ENCODE results near the gene TWNK.
A peak's percentile ranks its signal among the peaks of the same experiment; 100 is the strongest.

TWNK gene

GRCh38 chr10:100998183-100998990 lies 11.0 kb downstream of the TWNK start:
- peak; percentile 71 to 77 for DNase-seq

DNA sequence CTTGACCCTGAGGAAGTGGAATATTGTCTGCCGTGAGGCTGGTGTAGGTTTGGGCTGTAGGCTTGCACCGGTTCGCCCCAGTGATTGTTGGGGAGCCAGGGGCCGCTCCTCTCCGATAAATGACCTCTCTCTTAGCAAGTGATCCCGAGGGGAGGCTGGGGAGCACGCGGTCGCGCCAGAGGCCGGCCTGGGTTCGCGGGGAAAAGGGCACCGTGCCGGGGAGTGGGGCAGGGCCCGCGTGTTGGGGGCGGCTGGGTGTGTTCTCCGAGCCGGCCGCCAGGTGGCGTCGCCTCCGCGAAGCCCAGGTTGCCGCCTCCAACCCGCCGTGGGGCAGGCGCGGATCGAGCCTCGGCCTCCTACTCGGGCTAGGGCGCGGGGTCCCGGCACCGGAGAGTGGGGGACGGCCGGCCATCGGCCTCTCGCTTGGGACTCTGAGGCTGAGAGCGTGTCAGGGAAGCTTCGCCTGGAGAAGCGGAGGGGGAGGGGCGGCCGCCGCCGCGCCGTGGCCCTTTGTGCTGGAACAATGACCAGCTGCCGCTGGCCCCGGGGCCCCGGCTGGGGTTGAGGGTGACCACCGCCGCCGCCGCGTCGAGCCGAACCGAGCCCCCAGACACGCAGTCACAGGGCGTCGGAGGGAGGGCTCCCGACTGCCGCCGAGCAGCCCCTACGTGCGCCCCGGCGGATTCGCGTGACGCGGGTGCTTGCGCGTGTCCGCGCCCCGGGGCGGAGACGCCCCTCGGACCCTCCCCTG lies 11.8 kb downstream of the TWNK start:
- DNase-seq: peak; percentile 81 to 84

DNA sequence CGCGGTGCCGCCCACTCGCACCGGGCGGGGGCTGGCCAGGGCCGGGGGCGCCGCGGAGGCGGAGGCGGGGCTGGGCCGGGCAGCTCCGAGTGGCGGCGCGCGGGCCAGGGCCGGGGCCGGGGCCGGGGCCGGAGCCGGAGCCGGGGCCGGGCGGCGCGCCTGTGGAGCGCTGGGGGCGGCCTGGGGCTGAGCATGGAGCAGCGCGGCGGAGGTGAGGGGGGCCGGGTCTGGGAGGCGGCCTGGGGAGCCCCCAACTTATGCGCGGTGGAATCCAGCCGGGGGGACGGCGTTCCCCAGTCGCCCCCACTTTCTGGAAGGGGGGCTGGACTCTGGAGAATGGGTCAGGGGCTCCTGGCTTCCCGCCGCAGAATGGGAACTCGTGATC lies 12.4 kb downstream of the TWNK start, which contains the start of gene LZTS2:
Gene LZTS2 (plus strand): TSS at position 67 of the 385 bp plus-strand sequence. CDS start 2,731 bp downstream, outside the sequence.
- DNase-seq: no peak

GRCh38 chr10:101000127-101000914 lies 13.0 kb downstream of the TWNK start:
- DNase-seq: no peak

- no peak for DNase-seq
Observed at GRCh38 chr10:101000915-101001658, 13.7 kb downstream of the TWNK start.

- no peak for DNase-seq
Observed at GRCh38 chr10:101001659-101002035, 14.3 kb downstream of the TWNK start.

- no peak for DNase-seq
Observed at GRCh38 chr10:101002456-101002855, 15.1 kb downstream of the TWNK start.

- no peak for DNase-seq
Observed at GRCh38 chr10:101003639-101004206, 16.4 kb downstream of the TWNK start.

GRCh38 chr10:101005361-101005760 lies 18.0 kb downstream of the TWNK start:
- DNase-seq: no peak

GRCh38 chr10:101005869-101006567 lies 18.7 kb downstream of the TWNK start:
- no peak for DNase-seq

GRCh38 chr10:101006593-101007098 lies 19.3 kb downstream of the TWNK start:
- no peak for DNase-seq

DNA sequence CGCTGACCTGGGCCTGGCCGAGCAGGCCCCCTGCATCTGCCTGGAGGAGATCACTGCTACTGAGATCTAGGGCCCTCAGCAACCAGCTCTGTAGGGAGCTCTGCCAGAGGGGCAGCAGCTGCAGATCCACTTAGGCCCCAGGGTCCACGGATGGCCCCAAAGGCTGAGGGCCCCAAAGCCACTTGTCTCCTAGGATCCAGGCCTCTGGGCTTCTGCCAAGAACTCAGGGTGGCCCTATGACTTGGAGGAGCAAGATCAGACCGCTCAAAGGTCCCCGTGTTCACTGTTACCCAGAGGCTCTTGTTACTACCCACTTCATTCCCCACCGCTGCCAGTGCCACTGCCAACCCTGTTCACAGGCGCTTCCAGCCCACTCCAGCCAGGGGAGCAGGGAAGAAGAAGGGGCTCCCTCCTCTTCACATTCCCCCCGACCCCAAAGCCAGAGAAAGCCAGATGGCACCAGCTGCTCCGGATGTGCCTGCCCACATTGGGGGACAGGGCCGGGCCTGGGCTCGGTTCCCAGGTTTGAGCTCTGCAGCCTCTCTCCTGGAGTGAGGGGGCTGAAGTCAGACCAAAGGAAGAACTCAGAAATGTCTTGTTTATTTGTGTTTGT lies 19.9 kb downstream of the TWNK start:
- DNase-seq: no peak

- no peak for DNase-seq
Observed at GRCh38 chr10:101007915-101008822, 20.8 kb downstream of the TWNK start.

GRCh38 chr10:101008823-101009423 lies 21.6 kb downstream of the TWNK start:
- DNase-seq: no peak

DNA sequence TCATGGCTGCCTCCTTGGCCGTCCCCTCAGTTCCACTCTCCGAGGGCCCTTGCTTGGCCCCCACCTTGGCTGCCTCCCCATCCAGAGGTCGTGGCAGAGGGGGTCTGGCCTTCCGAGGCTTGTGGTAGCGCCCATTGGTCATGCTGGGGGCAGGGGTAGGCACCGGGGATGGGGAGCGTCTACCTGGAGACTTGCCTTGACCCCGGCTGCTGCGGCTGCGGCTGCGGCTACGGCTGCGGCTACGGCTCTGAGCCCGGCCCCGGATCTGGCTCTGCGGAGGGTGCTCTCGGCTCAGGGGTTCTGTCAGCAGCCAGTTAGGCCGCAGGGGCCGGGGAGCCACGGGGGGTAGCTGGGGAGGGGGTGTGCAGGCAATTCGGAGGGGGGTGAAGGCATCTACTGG lies 23.0 kb downstream of the TWNK start:
- no peak for DNase-seq

DNA sequence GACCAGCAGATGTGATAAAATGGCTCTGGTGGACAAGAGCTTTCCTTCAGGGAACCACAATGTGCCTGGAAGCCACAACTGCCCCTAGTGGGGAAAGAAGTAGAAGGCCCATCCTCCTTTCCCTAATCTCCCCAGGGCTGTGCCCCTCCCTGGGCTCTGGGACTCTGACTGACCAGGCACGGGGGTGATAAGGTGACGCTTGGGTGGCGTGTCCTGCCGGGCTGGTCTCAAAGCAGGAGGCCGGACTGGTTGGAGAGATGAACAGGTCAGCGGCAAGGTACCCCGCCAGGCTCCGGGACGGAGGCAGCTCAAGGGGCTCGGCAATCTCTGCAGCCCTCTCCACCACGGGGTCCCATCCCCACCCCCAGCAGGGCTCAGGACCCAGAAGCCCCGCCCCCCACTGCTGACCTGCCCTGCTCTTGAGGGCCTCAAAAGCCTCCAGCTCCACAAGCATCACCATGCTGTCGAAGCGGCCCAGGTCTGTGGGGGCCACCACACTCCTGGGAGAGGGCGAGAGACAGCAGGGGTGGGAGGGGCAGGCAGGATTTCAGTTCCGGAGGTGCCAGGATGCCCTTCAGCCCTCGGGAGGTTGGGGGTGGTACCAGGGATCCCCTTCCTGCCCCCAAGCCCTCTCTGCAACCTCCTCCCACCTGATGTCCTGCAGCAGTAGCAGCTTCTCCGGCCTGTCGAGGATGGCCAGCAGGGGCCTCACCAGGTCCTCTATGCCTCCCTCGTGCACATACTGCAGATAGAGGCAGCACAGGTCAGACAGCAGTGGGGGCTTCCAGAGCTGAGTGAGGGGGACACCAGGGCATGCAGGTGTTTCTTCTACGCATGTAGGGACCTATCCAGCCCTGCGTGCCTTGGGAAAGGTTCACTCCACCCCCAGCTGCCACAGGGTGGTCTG lies 24.4 kb downstream of the TWNK start:
- DNase-seq: no peak

DNA sequence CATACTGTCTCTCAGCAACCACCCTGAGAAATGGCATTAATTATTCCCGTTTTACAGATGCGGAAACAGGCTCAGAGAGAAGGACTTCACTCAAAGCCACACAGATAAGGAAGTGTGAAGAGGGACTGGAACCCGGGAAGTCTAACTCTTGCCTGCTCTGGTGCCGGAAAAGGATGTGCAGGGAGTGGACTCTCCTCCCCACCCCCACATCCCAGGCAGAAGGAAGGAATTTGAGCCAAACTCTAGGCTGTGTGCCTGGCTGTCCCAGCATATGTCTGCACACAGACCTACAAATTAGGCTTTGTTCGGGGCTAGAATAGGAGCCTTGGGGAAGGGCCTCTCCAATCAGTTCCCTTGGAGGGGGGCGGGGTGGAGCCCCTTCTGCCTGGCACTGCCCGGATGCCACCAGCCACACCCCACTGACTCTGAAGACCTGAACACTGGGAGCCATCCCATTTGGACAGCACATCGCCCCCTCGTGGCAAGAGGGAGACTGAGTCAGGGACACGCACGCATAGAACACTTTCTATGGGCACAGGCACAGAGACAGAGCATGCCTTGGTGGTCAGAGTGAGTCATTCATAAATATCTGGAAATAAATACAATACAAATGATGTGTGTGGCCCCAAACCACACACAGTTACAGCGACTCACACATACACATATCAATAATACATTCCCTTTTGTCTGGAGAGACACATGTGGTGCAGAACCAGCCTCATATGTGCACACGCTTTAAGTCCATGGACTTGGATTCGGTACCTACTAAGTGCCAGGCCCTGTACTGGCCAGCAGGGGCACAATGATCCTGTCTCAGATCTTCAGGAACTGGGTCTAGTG lies 25.4 kb downstream of the TWNK start:
- peak; percentile 84 for DNase-seq

Measured in stimulated activated CD4-positive, alpha-beta T cell treated with anti-CD3 and anti-CD28 coated beads, Interleukin-2, amount 100 ng/mL, for 24 hours (primary cell).